NCI-H526 treated with DMSO at 0.1 percent for 48 hours (cell line): ENCODE data around the gene ENTREP3.
"Not testable (repeated sequence)": the region's sequence is repeated elsewhere in the genome, so short reads cannot be mapped to it uniquely, and the experiment has no call there.

ENCODE experiments used
- DNase-seq: peaks from one replicate; lab custom pipeline; 2025; lab: John Stamatoyannopoulos, UW

The ENTREP3 gene

DNA sequence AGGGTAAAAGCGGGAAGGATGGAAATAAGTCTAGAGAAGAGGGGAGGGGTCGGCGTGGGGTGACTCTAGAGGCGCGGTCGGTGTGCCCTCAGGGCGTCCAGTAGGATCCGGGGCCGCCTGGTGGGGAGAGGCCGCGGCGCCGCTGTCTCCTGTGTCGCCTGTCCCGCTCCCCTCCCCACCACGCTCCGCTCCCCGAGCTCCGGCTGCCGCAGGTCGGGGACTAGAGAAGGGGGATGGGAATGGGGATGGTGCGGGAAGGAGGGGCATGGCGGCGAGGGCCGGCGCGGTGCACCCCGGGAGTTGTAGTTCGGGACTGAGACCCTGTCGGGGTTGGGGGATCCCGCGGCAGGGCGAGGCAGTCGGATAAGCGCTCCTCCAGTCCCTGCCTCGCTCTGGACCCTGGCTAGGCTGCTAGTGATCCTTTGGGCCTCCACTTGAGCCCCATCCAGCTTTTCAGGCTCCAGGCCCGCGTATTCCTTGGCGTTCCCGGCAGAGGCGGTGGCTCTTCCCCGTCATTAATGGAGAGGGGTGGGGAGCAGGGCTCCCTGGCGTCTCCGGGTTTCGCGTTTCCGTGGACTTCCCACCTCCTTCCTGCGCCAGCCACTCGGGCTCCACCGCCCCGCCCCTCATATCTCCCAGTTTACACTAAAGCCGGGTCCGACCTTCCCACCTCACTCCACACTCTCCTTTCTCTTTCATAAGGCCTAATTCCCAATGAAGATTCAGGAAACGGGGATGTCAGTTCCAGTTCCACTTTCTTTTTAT is at the start of gene ENTREP3:
TSS of gene ENTREP3 (minus strand) at position 241 of the 765 bp plus-strand sequence. CDS start 606 bp downstream, outside the sequence.
- DNase-seq: peak; percentile 97

DNA sequence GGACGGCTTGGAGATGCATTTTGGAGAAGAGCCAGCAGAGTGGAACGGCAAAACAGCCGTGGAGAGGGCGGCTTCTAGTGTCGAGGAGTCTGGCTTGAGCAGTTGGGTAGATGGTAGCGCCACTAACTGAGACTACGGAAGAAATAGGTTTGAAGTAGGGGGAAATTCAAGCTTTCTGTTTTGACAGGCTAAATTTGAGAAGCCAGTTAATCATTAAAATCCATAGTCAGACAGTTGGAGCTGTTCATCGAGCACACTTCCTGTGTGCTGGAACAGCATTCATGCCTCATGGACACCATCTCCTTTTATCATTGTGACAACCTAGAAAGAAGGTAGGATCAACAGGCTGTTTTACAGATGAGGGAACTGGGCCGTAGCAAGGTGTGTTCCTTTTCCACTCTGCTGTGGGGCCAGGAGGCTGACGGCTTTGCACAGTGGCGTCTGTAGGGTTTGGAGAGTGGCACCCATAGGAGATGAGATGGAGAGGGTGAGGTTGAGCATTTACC is 49.3 kb upstream of the ENTREP3 start:
- no peak for DNase-seq

DNA sequence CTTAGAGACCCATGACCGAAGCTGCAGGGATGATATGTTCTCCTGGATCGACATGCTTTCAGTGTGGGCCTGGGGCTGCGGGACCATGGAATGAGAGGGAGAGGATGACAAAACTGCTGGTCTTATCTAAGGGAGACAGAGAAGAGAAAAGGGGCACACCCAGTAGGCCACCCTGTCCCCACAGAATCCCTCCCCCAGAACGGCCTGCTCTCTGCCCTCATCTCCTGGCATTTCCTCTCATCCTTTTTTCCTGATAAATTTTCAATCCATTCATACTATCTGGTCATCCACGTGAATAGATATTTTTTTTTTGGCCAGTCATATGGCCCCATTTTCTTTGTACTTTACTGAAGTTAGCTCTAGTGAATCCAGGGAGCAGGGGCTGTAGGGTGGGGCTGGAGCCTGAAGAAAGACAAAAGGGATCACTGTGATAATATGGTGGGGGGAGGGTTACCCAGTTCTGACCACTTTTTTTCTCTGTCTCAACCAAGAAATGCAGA is 46.1 kb upstream of the ENTREP3 start, which contains the start of gene PKLR:
TSS of gene PKLR (minus strand) at position 97 of the 500 bp plus-strand sequence. CDS start at position 54, 43 bp downstream.
- no peak for DNase-seq

DNA sequence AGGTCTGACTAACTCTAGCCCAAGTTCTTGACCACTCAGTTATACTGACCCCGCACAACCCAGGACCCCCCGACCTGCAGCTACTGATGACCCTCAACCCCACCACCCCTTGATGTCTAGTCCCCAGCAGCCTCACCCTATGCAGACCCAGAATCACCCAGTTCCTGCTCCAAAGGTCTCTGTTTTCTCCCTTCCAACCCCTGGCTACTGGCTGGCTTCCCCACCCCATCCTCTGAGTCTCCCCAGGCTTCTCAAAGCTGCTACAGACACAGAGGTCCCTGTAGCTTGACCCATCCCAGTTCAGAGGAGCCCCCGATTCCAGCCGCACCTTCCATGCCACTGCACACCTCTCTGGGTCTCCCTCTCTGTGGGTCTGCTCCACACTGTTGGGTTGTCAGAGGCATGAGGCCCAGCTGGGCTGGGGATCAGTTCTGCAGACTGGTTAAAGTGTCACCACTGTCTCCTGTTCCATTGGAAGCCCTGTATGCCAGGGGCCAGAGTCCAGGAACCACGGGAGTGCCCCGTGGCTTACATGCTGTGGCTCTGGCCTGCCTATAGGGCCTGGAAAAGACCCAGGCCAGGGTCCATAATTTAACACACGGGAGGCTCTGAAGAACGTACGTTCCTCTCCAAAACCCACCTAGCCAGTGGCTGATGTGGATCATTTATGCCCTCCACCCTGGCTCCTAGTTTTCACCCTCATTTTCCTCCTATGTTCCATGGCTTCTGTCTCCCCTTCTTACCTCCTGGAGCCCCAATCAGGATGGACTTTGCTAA is 45.5 kb upstream of the ENTREP3 start:
- no peak for DNase-seq

DNA sequence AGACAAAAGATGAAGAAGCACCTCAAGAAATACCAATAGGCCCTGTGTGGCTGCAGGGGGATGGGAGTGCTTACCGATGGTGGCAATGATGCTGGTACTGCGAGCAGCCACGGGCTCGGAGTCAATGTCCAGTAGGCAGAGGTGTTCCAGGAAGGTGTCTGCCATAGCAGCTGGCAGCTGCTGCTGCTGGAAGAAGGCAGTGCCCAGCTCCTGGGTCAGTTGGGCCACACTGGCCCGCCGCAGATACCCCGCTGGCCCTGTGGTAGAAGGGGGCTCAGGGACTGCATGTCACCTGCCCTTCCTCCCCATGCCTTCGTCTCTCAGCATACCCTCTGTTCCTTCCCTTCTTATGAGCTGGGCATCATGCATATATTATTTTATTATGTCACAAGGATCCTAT is 44.7 kb upstream of the ENTREP3 start:
- no peak for DNase-seq

DNA sequence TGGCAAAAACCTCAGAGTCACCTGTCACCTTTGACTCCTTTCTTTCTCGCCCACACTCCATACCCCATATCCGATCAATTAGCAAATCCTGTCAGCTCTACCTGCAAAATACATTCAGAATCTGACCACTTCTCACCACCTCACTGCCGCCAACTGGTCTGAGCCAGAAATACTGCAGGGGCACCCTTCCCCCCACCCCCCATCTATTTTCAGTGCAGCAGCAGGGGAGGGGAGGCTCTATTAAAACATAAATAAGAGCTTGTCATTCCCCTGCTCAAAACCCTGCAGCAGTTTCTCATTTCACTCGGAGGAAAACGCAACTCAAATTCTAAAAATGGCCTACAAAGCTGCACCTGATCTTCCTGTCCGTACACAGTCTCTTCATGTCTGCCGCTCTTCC is 42.1 kb upstream of the ENTREP3 start:
- DNase-seq: no peak

GRCh38 chr1:155296661-155297060 is 41.4 kb upstream of the ENTREP3 start:
- no peak for DNase-seq

GRCh38 chr1:155295942-155296267 is 40.6 kb upstream of the ENTREP3 start:
- DNase-seq: no peak

DNA sequence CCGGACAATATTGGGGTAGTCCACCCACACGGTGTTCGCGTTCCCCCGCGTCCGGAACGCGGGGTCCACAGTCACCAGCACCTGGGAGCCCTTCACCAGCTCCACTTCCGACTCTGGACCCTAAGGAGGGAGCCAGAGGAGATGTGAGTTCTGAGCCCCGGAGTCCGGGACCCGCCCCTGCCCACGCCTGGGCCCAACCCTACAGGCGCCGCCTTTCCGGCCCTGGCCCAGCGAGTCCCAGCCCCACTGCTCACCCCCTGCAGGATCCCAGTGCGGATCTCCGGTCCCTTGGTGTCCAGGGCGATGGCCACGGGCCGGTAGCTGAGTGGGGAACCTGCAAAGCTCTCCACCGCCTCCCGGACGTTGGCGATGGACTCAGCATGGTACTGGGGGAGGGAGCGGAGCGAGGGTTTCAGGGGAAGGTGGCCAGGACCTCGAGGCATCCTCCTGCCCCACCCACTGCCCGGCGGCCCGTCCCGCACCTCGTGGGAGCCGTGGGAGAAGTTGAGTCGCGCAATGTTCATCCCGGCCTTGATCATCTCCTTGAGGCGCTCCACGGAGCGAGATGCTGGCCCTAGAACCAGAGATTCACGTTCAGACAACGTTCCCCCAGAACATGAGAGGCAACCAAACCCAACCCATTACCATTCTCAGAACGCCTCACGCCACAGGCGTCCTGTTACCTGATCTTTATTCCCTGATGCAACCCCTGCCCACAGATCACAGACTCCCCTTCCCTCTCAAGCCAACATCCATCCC is 40.1 kb upstream of the ENTREP3 start:
- no peak for DNase-seq

GRCh38 chr1:155294520-155295182 is 39.4 kb upstream of the ENTREP3 start:
- DNase-seq: no peak

DNA sequence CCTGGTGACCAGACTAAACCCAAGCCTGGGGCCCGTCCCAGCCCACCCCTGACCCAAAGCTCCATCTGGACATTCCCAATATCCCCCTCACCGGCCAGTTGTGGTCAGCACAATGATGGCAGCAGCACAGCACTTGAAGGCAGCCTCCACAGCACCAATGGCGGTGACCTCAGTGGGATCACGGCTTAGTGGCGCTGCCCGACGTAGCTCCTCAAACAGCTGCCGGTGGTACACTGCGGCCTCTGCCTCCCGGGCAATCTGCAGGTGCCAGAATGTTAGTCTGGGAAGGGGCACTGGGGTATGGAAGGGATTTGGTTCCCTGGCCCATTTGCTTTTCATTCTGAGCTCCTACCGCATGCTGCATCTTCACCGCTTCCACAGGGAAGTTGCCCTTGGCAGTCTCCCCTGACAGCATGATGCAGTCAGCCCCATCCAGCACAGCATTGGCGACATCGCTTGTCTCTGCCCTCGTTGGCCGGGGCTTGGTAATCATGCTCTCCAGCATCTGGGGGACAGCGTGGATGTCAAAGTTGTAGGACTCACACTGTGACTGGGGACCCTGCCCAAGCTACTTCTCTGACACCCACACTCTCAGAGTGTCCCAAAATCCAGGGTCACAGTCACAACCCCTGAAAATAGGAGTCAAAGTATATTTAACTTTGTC is 37.9 kb upstream of the ENTREP3 start:
- DNase-seq: no peak

DNA sequence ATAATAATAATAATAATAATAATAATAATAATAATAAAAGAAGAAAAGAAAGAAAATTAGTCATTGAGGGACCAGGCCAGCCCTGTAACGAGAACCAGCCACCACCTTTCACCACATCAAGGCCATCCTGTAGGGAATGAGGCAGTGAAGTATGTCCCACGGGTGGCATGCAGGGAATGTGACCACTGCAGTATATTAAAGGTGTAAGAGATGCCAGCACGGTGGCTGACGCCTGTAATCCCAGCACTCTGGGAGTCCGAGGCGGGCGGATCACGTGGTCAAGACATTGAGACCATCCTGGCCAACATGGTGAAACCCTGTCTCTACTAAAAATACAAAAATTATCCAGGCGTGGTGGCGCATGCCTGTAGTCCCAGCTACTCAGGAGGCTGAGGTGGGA is 35.7 kb upstream of the ENTREP3 start:
- not testable (repeated sequence) for DNase-seq

DNA sequence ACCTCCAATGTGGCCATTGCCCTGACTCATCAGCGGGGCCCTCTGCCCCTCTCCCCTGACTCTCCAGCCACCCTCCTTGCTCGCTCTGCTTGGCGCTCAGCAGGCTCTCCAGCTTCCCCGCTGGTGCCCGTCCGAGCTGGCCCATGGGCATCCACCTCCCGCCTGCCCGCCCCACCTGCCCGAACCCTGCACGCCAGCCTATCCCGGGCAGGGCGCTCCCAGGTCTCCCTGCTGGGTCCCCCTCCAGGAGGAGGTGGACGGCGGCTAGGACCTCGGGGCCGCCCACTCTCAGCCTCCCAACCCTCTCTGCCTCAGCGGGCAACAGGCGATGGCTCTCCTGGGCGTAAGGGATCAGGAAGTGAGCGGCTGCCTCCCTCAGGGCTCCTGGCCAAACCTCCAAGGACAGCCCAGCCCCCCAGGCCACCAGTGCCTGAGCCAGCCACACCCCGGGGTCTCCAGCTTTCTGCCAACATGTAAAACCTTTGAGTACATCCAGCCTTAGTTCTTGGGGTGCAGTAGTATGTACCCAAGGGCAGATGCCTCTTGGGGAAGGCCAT is 32.8 kb upstream of the ENTREP3 start:
- DNase-seq: no peak

DNA sequence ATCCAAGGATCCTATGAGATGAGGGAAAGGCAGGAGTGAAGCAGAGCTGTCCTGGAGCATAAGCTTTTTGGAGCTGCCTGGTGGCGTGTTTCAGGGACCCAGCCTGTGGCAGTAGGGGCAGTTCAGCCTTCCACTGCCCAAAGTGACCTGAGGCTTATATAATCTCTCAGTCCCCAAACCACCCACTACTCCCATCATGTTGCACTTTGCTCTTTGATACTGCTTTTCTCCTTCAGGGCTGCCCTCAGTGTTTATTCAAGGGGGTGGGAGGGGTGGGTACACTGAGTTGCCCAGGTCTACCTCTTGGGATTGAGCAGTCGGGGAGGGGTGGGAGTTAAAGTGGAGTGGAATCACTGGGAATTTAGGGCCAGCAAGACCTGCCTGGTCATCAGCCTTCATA is 31.3 kb upstream of the ENTREP3 start:
- DNase-seq: no peak

DNA sequence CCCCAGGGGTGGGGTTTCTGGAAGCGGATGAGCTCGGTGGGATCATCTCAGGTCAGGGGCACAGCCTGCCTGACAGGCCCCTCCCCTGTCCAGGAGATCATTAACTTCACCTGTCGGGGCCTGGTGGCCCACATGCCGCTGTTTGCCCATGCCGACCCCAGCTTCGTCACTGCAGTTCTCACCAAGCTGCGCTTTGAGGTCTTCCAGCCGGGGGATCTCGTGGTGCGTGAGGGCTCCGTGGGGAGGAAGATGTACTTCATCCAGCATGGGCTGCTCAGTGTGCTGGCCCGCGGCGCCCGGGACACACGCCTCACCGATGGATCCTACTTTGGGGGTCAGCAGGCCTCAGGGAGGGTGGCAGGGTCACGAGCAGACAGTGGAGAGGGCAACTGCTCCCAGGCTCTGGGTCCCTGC is 30.4 kb upstream of the ENTREP3 start:
- no peak for DNase-seq

DNA sequence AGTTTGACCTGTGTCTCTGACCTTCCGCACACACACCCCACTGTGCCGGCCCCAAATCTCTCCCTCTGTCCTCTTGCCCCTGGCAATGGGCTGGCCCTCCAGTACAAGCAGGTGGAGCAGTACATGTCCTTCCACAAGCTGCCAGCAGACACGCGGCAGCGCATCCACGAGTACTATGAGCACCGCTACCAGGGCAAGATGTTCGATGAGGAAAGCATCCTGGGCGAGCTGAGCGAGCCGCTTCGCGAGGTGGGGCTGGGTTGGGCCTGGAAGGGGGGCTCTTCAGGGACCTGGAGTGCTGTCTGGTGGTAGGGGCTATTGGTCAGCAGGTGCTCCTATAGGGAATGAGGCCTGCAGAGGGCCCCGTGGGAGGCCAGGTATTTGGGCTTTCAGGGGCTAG is 29.8 kb upstream of the ENTREP3 start:
- no peak for DNase-seq

DNA sequence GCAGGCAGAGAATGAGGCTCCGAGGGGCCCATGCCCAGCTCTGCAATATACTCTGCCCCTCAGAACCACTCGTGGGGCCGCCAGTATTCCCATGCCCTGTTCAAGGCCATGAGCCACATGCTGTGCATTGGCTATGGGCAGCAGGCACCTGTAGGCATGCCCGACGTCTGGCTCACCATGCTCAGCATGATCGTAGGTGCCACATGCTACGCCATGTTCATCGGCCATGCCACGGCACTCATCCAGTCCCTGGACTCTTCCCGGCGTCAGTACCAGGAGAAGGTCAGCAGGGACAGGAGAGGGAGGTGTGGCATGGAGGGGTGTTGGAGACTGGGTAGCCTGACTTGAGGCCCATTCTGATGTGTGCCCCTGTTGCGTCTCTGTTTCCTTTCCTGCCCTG is 29.2 kb upstream of the ENTREP3 start:
- no peak for DNase-seq

GRCh38 chr1:155282488-155283091 is 27.3 kb upstream of the ENTREP3 start:
- DNase-seq: no peak

- no peak for DNase-seq
Measured at GRCh38 chr1:155279268-155279667, 24.0 kb upstream of the ENTREP3 start.

DNA sequence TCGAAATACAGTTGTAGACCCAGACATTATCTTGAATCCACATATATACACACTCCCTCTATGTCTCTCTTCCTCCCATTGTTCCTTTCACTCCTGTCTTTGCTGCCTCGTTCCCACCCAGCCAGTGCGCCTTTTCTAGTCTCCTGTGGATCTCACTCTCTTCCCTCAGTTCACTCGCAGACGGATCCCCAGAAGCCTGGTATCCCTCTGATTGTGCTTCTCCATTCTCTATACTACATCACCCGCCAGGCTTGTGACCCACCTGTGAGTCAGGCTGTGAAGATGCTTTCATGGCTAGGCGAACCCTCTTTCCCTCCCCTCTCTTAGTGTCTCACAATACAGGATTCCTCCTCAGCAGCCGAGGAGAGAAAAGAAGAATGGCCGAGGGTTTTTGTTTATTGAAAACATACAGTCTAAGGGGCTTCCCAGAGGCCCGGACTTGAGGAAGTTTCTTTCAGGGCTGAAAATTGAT is 23.4 kb upstream of the ENTREP3 start:
- no peak for DNase-seq
